Mucosa of descending colon (tissue), 3 donors: ENCODE measurements around the gene ACBD5. TPM values are rescaled to one million over a fixed set of nuclear protein-coding genes. Genes with fewer than 3 reads are reported as not detected.
A peak's percentile ranks its signal among the peaks of the same experiment; 100 is the strongest.

Experiments
- ATAC-seq: fragments of 200-7000 bp; cut with Tn5 transposase; one replicate; pipeline ENCODE4 v1.9.1; 2020; ENCODE audit warnings: mild to moderate bottlenecking, moderate library complexity
- DNase-seq, 3 donors: peaks; one replicate each; pipeline ENCODE4 v3.0.0-alpha.2; 2020
- H3K36me3 ChIP-seq: fragments of 200-600 bp; one replicate; pipeline ENCODE4 v1.8.0; 2021; ENCODE audit warnings: low read depth, mild to moderate bottlenecking
- H3K4me1 ChIP-seq: fragments of 200-600 bp; one replicate; pipeline ENCODE4 v1.8.0; 2021; ENCODE audit warnings: low read depth, mild to moderate bottlenecking
- H3K4me3 ChIP-seq: fragments of 200-600 bp; one replicate; pipeline ENCODE4 v1.8.0; 2021; ENCODE audit warnings: mild to moderate bottlenecking
- H3K9me3 ChIP-seq: fragments of 200-600 bp; one replicate; pipeline ENCODE4 v1.8.0; 2021; ENCODE audit warnings: mild to moderate bottlenecking
- CTCF ChIP-seq: fragments of 200-600 bp; IDR thresholded peaks from one replicate; pipeline ENCODE4 v1.8.0; 2022; ENCODE audit warnings: antibody characterized with exemption, mild to moderate bottlenecking
- intact Hi-C, 2 donors: fragments of 100-400 bp; cut with DNase I in 1 of 2; cut with micrococcal nuclease in 1 of 2; formaldehyde crosslinking; loops; one replicate each; pipeline versions ENCODE4 v1.11.0 to v1.11.1; 2022; cut with DNase I, micrococcal nuclease
- total RNA-seq, 3 donors: library from RNA; stranded (reverse); fragmentation: NEBNext Ultra II Directional in 2 of 3; extraction: Animal tissue kit (Norgen Biotek cat#: 25700) in 2 of 3; gene quantifications; one replicate each; pipeline versions ENCODE4 v1.2.1 to v1.2.4, GENCODE V29; 2021 to 2023
- donor health status: DM: no; HTN: no; CAD: no; lungs with moderate emphysema.
- donor health status: DM: no; HTN: no; CAD: no.
- donor health status: DM: no; HTN: yes; CAD: no.

The ACBD5 gene
- total RNA-seq, 3 donors from 2014 or later: 28.3 to 39.9 (median 31.9) TPM

DNA sequence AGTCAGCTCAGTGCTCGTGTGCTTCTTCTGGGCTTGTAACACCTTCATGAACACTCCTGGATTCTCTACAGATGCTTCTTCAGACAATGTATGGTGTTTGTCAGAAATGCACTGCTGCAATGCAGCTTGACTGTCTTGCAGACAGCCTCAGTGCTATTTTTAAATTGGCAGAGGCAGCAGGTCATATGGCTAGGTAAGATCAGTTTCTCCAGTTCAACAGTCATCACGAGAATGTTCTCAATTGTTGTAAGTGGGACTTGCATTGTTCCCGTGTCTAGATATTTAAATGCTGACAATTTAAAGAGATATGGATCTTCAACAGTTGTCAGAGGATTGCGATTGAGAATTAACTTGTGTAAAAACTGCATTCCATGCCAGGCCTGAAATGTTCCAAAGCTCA is 7.6 kb upstream of the ACBD5 start:
- DNase-seq (no peak), ATAC-seq (no peak)
- H3K4me3 ChIP-seq: no peak overlapping the region
- peaks cover 11% of the 10 kb centered on the region for H3K4me1 ChIP-seq
- intact Hi-C loops: no loop called here
- no peaks in the 10 kb centered on the region for H3K36me3 ChIP-seq
- H3K9me3 ChIP-seq: no peaks in the 10 kb centered on the region
- TF ChIP-seq CTCF: no peak

DNA sequence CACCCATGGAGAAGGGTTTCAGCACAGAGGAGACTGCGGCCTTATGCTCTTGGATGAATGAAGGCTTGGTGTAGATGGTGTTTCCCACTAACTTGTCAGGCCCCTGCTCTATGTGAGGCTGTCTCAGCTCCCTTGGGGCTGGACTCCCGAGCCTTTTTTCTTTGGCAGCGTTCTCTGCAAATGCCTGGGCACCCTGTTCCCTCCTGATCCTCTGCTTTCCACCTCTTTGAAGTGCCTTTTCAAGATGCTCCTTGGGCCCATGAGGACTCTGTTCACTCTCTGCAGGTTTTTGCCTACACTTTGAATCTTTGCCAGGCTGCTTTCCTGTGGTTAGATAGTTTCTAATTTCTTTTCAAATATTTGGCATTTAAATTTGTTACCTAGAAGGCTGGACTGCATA is 6.8 kb upstream of the ACBD5 start:
- no peak for TF ChIP-seq CTCF

GRCh38 chr10:27247006-27247405 is 6.4 kb upstream of the ACBD5 start:
- H3K4me1 ChIP-seq: peaks cover 11% of the 10 kb centered on the region
- ATAC-seq (no peak), DNase-seq (no peak)
- H3K9me3 ChIP-seq: no peaks in the 10 kb centered on the region
- intact Hi-C loops: no loop called here
- H3K4me3 ChIP-seq: no peak overlapping the region
- H3K36me3 ChIP-seq: peaks cover 1% of the 10 kb centered on the region
- no peak for TF ChIP-seq CTCF

More for the DNA sequence above, 6.8 kb upstream of the ACBD5 start:
- ATAC-seq: no peak
- DNase-seq: no peak
- H3K4me1 ChIP-seq: peaks cover 11% of the 10 kb centered on the region
- no peak overlapping the region for H3K4me3 ChIP-seq
- H3K36me3 ChIP-seq: no peaks in the 10 kb centered on the region
- intact Hi-C loops: no loop called here
- no peaks in the 10 kb centered on the region for H3K9me3 ChIP-seq

DNA sequence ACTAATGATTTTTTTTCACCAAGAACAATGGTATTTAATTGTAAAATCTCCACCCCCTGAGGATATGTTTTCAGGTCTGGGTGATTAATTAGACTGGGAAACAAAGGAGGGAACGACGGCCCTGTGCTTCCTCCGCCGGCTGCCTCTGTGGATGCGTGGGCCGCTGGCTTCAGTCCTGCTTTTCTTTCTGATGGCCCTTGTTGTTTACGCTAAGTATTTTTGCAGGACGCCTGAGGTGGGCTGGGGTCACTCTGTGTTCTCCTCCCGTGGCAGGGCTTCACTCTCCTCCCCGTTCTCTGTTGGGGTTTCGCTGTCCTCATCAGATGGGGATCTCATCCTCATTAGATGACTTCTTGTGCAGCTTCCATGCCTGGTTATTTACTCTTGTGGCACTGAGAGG is 5.2 kb upstream of the ACBD5 start:
- Histone ChIP-seq H3K36me3 (peaks cover 4% of the 10 kb centered on the region), H3K4me3 (no peak overlapping the region), H3K9me3 (no peaks in the 10 kb centered on the region), H3K4me1 (peaks cover 18% of the 10 kb centered on the region)
- no peak for TF ChIP-seq CTCF
- intact Hi-C loops: no loop called here
- DNase-seq (no peak), ATAC-seq (no peak)

DNA sequence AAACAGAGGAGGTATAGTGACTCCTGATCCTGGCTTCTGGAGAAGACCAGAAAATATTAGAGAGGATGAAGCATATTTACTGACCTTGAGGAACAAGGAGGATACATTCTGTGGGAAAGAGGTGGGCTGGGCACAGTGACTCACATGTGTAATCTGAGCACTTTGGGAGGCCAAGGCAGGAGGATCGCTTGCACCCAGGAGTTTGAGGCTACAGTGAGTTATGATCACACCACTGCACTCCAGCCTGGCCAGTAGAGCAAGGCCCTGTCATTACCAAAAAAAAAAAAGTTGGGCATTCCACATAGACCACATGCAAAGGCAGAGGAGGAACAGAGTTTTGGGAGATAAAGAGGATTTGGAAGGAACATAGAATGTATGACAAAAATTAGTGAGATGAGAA is 4.4 kb upstream of the ACBD5 start:
- ATAC-seq (no peak), DNase-seq (no peak)
- intact Hi-C loops: no loop called here
- Histone ChIP-seq H3K4me1 (peaks cover 18% of the 10 kb centered on the region), H3K4me3 (no peak overlapping the region), H3K36me3 (peaks cover 4% of the 10 kb centered on the region), H3K9me3 (no peaks in the 10 kb centered on the region)
- TF ChIP-seq CTCF: no peak

- peak overlapping the region; percentile 15 for H3K4me3 ChIP-seq
- no peaks in the 10 kb centered on the region for H3K9me3 ChIP-seq
- TF ChIP-seq CTCF: no peak
- H3K4me1 ChIP-seq: peaks cover 26% of the 10 kb centered on the region
- peaks cover 4% of the 10 kb centered on the region for H3K36me3 ChIP-seq
- peak; percentile 65 to 92 (median 74) for DNase-seq
- intact Hi-C loops: no loop called here
- peak; percentile 71 for ATAC-seq
Measured at GRCh38 chr10:27242951-27243551, 2.5 kb upstream of the ACBD5 start.
